CD8-positive, alpha-beta memory T cell (primary cell): ENCODE data around the gene SH3BP2. TPM values are rescaled to one million over a fixed set of nuclear protein-coding genes. Genes with fewer than 3 reads are reported as not detected.

ENCODE experiments used
- CTCF ChIA-PET: fragments of 350-600 bp; sonication (Branson Sonifier 250); formaldehyde crosslinking; loops from one replicate; lab custom pipeline; 2021; ENCODE audit warnings: antibody characterized with exemption; lab: Charles Lee
- POLR2A ChIA-PET: fragments of 350-600 bp; sonication (Branson Sonifier 250); formaldehyde crosslinking; loops from one replicate; lab custom pipeline; 2021; ENCODE audit warnings: antibody characterized with exemption; lab: Charles Lee
- DNase-seq, 5 donors: peaks; one replicate each; pipeline versions ENCODE4 v3.0.0 to v3.0.0-alpha.2; 2020 to 2022; ENCODE audit warnings: mixed read lengths in 1 of 5
- H3K27ac ChIP-seq: one replicate; pipeline ENCODE4 v1.7.0; 2013; ENCODE audit warnings: low read depth, mild to moderate bottlenecking, low read length, moderate library complexity
- H3K27me3 ChIP-seq: 2 replicates; pipeline ENCODE4 v1.7.0; 2013; ENCODE audit warnings: low read length, mild to moderate bottlenecking; ENCODE audit not compliant: insufficient read depth, poor library complexity, severe bottlenecking
- H3K36me3 ChIP-seq: 2 replicates; pipeline ENCODE4 v1.7.0; 2013; ENCODE audit warnings: mild to moderate bottlenecking, low read length, moderate library complexity; ENCODE audit not compliant: insufficient read depth
- H3K4me1 ChIP-seq: 2 replicates; pipeline ENCODE4 v1.7.0; 2013; ENCODE audit warnings: mild to moderate bottlenecking, low read length, moderate library complexity; ENCODE audit not compliant: insufficient read depth
- H3K4me3 ChIP-seq: 2 replicates; pipeline ENCODE4 v1.7.0; 2013; ENCODE audit warnings: mild to moderate bottlenecking, low read length
- H3K9me3 ChIP-seq: 2 replicates; pipeline ENCODE4 v1.7.0; 2013; ENCODE audit warnings: mild to moderate bottlenecking, low read length
- H3K27ac Mint-ChIP-seq, 8 donors: one replicate each; pipeline ENCODE4 v1.8.0; 2020 to 2021; ENCODE audit warnings: mixed read lengths in 8 of 8, mild to moderate bottlenecking in 6 of 8, inconsistent platforms in 3 of 8, moderate library complexity in 3 of 8
- H3K27me3 Mint-ChIP-seq, 2 donors: one replicate each; pipeline ENCODE4 v1.8.0; 2020 to 2021; ENCODE audit warnings: mixed read lengths in 2 of 2, mild to moderate bottlenecking in 1 of 2, moderate library complexity in 1 of 2
- H3K36me3 Mint-ChIP-seq, 3 donors: one replicate each; pipeline ENCODE4 v1.8.0; 2020 to 2021; ENCODE audit warnings: mixed read lengths in 3 of 3, inconsistent platforms in 1 of 3, mild to moderate bottlenecking in 1 of 3
- H3K4me1 Mint-ChIP-seq, 3 donors: one replicate each; pipeline ENCODE4 v1.8.0; 2020 to 2021; ENCODE audit warnings: mixed read lengths in 3 of 3, inconsistent platforms in 1 of 3, mild to moderate bottlenecking in 1 of 3
- H3K4me3 Mint-ChIP-seq, 7 donors: one replicate each; pipeline ENCODE4 v1.8.0; 2020 to 2021; ENCODE audit warnings: mixed read lengths in 7 of 7, mild to moderate bottlenecking in 6 of 7, moderate library complexity in 4 of 7, inconsistent platforms in 2 of 7
- H3K9me3 Mint-ChIP-seq, 5 donors: one replicate each; pipeline ENCODE4 v1.8.0; 2020 to 2022; ENCODE audit warnings: mixed read lengths in 5 of 5, mild to moderate bottlenecking in 3 of 5, moderate library complexity in 2 of 5, inconsistent platforms in 1 of 5
- polyA plus RNA-seq: library from polyadenylated mRNA; unstranded; fragments of 300-500 nt; fragmentation: Illumina TruSeq; gene quantifications from one replicate; pipeline ENCODE4 v1.2.3, GENCODE V29; 2021
- total RNA-seq, 2 experiments: library from RNA; stranded (reverse); gene quantifications; one replicate each; pipeline ENCODE4 v1.2.3, GENCODE V29; 2021

Gene SH3BP2
- total and polyA plus RNA-seq, 3 experiments from 2014 or later, result 35.7 to 75.4 (median 68.8) TPM

GRCh38 chr4:2858451-2859217, 65.7 kb downstream of the SH3BP2 start:
- POLR2A ChIA-PET, result no interaction called here
- CTCF ChIA-PET, result interaction anchor here (1.1 kb wide), 1 partner anchor 8 kb away, joined by 3 read pairs; no protein-coding TSS in a partner anchor
- H3K27ac Mint-ChIP-seq, result peak overlapping the region; percentile 17 to 93 (median 34)

DNA sequence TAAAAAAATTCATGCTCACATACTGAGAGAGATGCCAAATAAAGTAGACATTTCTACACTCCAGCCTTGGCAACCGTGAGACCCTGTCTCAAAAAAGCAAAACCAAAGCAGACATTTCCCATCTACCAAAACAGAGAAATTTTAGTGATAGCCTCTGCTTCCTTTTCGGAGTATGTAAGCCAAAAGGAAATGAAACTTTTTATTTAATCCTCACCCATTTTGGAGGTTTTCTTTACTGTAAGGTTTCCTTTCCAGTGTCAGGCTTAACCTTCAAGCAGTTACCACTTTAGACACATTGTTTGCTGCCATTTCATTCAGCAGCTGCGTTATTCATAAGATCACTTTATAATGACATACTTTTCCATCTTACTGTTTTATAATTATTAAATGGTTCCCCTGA, 66.6 kb downstream of the SH3BP2 start:
- no peak for DNase-seq
- Histone ChIP-seq H3K4me1 (peaks cover 65% of the 10 kb centered on the region), H3K27ac (no peak overlapping the region), H3K4me3 (no peak overlapping the region), H3K36me3 (peaks cover 6% of the 10 kb centered on the region), H3K27me3 (no peaks in the 10 kb centered on the region), H3K9me3 (no peaks in the 10 kb centered on the region)
- Mint-ChIP-seq H3K27me3 (no peaks in the 10 kb centered on the region), H3K27ac (peak overlapping the region in 7 of 8 donors; percentile 30 to 88 (median 38)), H3K36me3 (peaks cover 0 to 21% (median 6%) of the 10 kb centered on the region in 3 donors), H3K9me3 (no peaks in the 10 kb centered on the region), H3K4me3 (no peak overlapping the region), H3K4me1 (peaks cover 68 to 88% (median 82%) of the 10 kb centered on the region in 3 donors)
- CTCF ChIA-PET, result interaction anchor here (1.2 kb wide), 1 partner anchor 27 kb away, joined by 3 read pairs; no protein-coding TSS in a partner anchor
- POLR2A ChIA-PET, result no interaction called here

More at GRCh38 chr4:2858451-2859217, 65.7 kb downstream of the SH3BP2 start:
- H3K4me3 ChIP-seq, result no peak overlapping the region
- DNase-seq, result no peak
- H3K36me3 ChIP-seq, result peaks cover 15% of the 10 kb centered on the region
- Mint-ChIP-seq H3K9me3 (no peaks in the 10 kb centered on the region), H3K36me3 (peaks cover 0 to 29% (median 8%) of the 10 kb centered on the region in 3 donors), H3K27me3 (no peaks in the 10 kb centered on the region), H3K4me3 (peak overlapping the region in 1 of 7 donors; percentile 44), H3K4me1 (peaks cover 71 to 91% (median 85%) of the 10 kb centered on the region in 3 donors)
- peaks cover 74% of the 10 kb centered on the region for H3K4me1 ChIP-seq
- no peaks in the 10 kb centered on the region for H3K9me3 ChIP-seq
- no peak overlapping the region for H3K27ac ChIP-seq
- H3K27me3 ChIP-seq, result no peaks in the 10 kb centered on the region

GRCh38 chr4:2860391-2861348, 67.8 kb downstream of the SH3BP2 start:
- CTCF ChIA-PET, result interaction anchor here (1.1 to 1.4 kb wide), 5 partner anchors 11 to 97 kb away, joined by 3 to 4 read pairs (median 3); no protein-coding TSS in a partner anchor
- no peaks in the 10 kb centered on the region for H3K9me3 Mint-ChIP-seq
- Histone ChIP-seq H3K27me3 (no peaks in the 10 kb centered on the region), H3K9me3 (no peaks in the 10 kb centered on the region), H3K27ac (no peak overlapping the region), H3K4me3 (no peak overlapping the region), H3K36me3 (no peaks in the 10 kb centered on the region), H3K4me1 (peaks cover 59% of the 10 kb centered on the region)
- peaks cover 72 to 88% (median 84%) of the 10 kb centered on the region in 3 donors for H3K4me1 Mint-ChIP-seq
- peaks cover 0 to 14% (median 3%) of the 10 kb centered on the region in 3 donors for H3K36me3 Mint-ChIP-seq
- peak overlapping the region; percentile 32 to 88 (median 82) for H3K27ac Mint-ChIP-seq
- DNase-seq, result no peak
- POLR2A ChIA-PET, result interaction anchor here (0.6 kb wide), 1 partner anchor 70 kb away, joined by 3 read pairs; no protein-coding TSS in a partner anchor
- no peaks in the 10 kb centered on the region for H3K27me3 Mint-ChIP-seq
- peak overlapping the region in 2 of 7 donors; percentile 29 to 62 for H3K4me3 Mint-ChIP-seq

- H3K27me3 Mint-ChIP-seq, result no peaks in the 10 kb centered on the region
- H3K36me3 Mint-ChIP-seq, result peaks cover 0 to 11% (median 3%) of the 10 kb centered on the region in 3 donors
- Histone ChIP-seq H3K27ac (no peak overlapping the region), H3K4me3 (no peak overlapping the region), H3K36me3 (no peaks in the 10 kb centered on the region), H3K4me1 (peaks cover 51% of the 10 kb centered on the region), H3K27me3 (no peaks in the 10 kb centered on the region), H3K9me3 (no peaks in the 10 kb centered on the region)
- H3K4me3 Mint-ChIP-seq, result no peak overlapping the region
- ChIA-PET POLR2A (no interaction called here), CTCF (interaction anchor here (1.1 to 1.4 kb wide), 3 partner anchors 11 to 98 kb away, joined by 3 to 4 read pairs (median 3); no protein-coding TSS in a partner anchor)
- DNase-seq, result no peak
- H3K9me3 Mint-ChIP-seq, result no peaks in the 10 kb centered on the region
- H3K4me1 Mint-ChIP-seq, result peaks cover 74 to 93% (median 89%) of the 10 kb centered on the region in 3 donors
- peak overlapping the region in 7 of 8 donors; percentile 6 to 84 (median 72) for H3K27ac Mint-ChIP-seq
Observed at GRCh38 chr4:2861631-2862436, 68.9 kb downstream of the SH3BP2 start.

GRCh38 chr4:2862528-2862927, 69.6 kb downstream of the SH3BP2 start:
- no peaks in the 10 kb centered on the region for H3K27me3 Mint-ChIP-seq
- DNase-seq, result no peak
- peak overlapping the region in 2 of 7 donors; percentile 0 to 21 for H3K4me3 Mint-ChIP-seq
- H3K27ac Mint-ChIP-seq, result peak overlapping the region in 6 of 8 donors; percentile 4 to 84 (median 46)
- CTCF ChIA-PET, result interaction anchor here (1.1 to 1.4 kb wide), 2 partner anchors 48 to 99 kb away, joined by 3 read pairs; no protein-coding TSS in a partner anchor
- Histone ChIP-seq H3K36me3 (no peaks in the 10 kb centered on the region), H3K4me1 (peaks cover 54% of the 10 kb centered on the region), H3K9me3 (no peaks in the 10 kb centered on the region), H3K27me3 (no peaks in the 10 kb centered on the region), H3K4me3 (no peak overlapping the region), H3K27ac (no peak overlapping the region)
- POLR2A ChIA-PET, result no interaction called here
- no peaks in the 10 kb centered on the region for H3K9me3 Mint-ChIP-seq
- H3K4me1 Mint-ChIP-seq, result peaks cover 78 to 94% (median 93%) of the 10 kb centered on the region in 3 donors
- peaks cover 0 to 11% (median 3%) of the 10 kb centered on the region in 3 donors for H3K36me3 Mint-ChIP-seq

GRCh38 chr4:2863649-2864048, 70.8 kb downstream of the SH3BP2 start:
- H3K4me1 Mint-ChIP-seq, result peaks cover 77 to 94% (median 93%) of the 10 kb centered on the region in 3 donors
- no peak for DNase-seq
- peaks cover 0 to 15% (median 2%) of the 10 kb centered on the region in 3 donors for H3K36me3 Mint-ChIP-seq
- no peaks in the 10 kb centered on the region for H3K27me3 Mint-ChIP-seq
- no peaks in the 10 kb centered on the region for H3K9me3 Mint-ChIP-seq
- peaks cover 62% of the 10 kb centered on the region for H3K4me1 ChIP-seq
- ChIA-PET POLR2A (no interaction called here), CTCF (no interaction called here)
- peaks cover 3% of the 10 kb centered on the region for H3K36me3 ChIP-seq
- H3K27ac Mint-ChIP-seq, result peak overlapping the region in 1 of 8 donors; percentile 38
- no peak overlapping the region for H3K4me3 Mint-ChIP-seq
- H3K4me3 ChIP-seq, result no peak overlapping the region
- no peak overlapping the region for H3K27ac ChIP-seq
- H3K27me3 ChIP-seq, result no peaks in the 10 kb centered on the region
- no peaks in the 10 kb centered on the region for H3K9me3 ChIP-seq
